GM18858 (cell line): ENCODE data around the gene LRP2.

Experiments
- ATAC-seq: cut with Tn5 transposase; IDR thresholded peaks from one replicate; pipeline ENCODE4 v1.9.1; 2021; ENCODE audit not compliant: unreplicated experiment

Gene LRP2

DNA sequence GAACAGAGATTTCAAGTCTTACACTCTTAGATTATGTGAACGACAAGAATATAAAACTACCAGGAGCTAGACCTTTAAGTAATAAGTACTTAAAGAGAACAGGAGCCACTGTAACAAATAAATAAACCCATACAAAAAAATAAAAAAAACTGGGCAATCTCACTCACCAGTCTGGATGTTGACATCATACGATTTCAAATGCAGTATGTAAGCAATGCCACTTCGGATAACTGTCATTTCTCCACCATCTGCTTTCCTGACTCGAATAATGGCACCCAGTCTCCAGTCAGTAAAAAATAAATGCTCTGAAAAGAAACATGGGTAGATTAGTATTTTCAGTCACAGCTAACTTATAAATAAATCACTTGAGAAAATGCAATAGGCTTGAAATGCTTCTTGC, 115.1 kb downstream of the LRP2 start:
- ATAC-seq, result no peak

DNA sequence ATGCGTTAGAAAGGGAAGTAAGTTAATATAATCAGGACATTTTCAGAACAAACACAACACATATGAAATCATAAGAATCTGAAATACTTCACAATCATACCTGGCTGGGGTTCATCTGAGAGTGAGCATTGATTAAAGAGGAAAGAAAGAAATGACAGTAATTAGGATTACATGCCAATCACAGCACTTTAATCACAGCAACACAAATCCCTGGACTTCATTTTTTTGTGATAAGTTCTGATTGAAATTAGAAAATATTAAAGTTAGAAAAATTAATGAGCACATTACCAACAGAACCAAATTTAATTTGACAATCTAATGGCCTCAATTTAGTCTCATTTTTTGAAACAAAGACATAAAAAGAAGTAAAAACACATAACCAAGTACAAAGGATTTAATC, 121.9 kb downstream of the LRP2 start:
- no peak for ATAC-seq

DNA sequence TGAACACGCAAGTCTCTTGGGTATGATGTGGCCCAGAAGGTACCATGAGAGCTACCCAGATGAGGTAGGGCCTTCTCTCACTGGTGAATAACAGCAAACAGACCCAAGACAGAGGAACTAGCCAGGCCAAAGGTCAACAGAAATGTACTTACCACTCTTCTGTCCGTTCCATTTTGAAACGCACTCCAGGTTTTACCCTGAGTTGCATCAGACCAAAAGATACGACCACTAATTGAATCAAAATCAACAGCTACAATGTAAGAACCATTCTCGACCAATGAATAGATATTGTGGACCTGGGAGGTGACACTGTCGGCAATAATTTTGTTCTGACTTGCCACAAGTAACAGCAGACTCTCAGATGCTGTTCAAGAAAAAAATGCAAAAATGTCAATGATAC, 124.4 kb downstream of the LRP2 start:
- ATAC-seq, result no peak

DNA sequence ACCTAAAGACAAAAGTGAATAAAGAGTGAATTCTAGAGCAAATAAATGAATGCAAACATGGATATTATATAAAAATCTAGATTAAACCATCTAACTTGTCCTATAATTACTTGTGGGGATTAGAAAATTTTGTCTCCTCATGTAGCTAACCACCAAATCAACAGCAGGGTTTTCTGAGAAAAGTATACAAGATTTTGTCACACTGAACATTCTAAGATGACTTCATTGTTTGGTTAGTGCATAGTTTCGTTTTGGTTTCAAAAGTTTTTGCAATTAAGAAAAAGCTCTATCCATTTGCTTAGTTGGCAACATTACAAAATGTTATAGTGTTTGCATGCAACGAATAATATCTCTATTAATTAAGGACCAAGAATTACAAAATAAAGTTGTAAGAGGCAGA, 125.0 kb downstream of the LRP2 start:
- ATAC-seq, result no peak

DNA sequence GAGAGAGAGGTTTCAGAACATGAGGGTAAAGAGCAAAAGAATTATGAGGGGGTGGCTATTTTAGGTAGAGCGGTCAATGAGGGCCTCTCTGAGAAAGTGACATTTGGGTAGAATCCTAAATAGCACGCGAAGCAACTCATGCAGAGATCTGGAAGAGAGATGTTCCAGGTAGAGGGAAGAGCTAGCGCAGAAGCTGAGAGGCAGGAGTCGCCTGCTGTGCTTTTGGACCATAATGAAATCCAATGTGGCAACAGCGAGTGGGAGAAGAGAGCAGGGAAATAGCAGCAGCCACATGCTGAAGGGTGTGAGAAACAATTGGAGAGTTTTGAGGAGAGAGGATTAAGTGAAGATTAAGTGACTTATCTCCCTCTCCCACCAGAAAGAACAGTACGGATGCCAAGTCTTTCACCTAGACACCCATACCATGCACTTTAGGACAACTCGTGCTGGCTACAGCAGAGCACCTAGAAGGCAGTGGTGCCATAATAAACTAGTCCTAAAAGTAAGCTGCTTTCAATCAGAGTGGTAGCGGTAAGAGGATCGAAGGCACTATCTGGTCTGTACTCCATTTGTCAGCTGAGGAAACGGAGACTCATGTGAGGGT, 129.7 kb downstream of the LRP2 start:
- ATAC-seq, result no peak

DNA sequence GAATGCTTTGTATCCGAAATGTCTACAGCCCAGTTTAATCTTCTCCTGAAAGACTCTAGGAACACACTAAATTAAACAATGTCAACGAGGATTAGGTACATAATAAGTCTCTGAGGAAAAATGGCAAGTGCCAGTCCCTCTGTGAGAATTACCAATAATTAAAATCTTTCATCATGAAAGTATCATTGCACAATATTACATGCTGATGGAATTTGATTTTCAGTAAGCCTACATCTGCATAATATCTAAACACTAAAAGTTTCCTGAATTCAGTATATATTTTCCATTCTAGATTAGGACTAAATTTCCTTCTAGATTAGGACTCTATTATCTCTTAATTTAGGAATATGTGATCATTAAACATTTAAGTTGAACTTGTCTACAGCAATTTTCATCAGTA, 132.1 kb downstream of the LRP2 start:
- no peak for ATAC-seq

DNA sequence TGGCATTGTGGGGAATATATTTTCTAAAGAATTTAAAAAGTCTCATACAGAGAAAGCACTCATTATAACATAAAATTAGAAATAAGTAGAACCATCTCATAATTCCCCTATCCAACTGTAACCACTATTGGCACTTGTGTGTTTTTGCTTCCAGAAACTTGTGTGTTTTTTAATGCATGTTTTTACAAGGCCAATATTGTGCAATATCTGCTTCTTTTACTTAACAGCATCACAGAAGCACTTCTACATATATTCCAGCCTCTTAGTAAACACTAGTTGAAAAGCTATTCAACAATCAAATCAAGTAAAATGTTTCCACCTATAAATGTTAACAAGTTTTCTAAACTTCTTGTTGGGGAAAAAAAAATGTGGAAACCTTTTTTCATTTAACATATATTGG, 132.7 kb downstream of the LRP2 start:
- ATAC-seq, result no peak

DNA sequence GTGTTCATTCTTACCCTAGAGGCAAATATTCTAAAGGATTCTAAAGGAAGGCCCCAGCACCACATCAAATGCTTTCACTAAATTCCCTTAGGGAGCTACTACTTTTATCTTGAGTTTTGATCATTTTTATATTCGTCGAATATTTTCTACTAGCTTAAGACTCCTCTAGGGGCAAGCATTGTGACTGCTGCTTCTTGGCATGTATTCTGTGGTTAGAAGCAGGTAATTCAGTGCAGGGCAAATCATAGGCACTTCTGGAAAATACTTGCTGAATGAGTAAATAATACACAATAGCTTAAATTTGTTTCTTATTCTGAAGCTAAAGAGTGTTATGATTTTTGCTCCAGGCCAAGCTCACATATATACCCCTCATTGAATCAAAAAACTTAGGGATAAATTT, 136.4 kb downstream of the LRP2 start:
- ATAC-seq, result no peak

DNA sequence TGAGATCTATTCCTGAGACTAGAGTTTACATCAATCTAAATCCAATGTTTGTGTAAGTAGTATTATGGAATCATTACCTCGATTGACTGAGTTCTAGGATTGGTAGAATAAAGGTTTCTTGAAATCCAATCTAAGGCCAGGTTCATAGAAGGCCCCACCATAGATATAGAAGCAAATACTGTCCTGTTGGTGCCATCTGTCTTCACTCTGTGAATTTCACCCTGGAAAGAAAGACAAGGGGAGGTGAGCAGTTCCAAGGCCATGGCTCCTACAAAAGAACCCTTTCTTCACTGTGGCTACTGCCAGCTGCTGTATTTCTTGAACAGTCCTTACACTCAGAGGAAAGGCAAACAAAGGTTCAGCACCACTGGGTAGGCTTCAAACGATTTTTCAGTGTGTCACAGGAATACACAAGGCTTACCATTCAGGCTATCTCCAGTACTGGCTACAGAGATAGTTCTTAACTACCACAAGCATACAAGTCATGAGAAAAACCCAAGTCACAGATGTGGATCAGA, 137.0 kb downstream of the LRP2 start:
- no peak for ATAC-seq

DNA sequence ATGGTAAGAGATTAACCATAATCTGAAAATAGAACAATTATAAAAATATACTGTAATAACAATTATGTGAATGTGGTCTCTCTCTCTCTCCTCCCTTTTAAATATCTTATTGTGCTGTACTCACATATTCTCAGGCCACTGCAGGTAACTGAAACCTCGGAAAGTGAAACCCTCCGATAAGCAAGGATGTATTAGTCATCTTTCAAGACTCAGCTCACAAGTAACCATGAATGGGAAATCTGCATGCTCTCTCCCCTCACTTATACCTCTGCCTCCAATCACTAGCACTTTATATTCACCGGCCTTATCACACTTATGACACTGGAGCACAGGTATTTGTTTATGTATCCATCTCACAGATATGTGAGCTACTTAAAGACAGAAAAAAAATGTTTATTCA, 139.7 kb downstream of the LRP2 start:
- ATAC-seq, result no peak

DNA sequence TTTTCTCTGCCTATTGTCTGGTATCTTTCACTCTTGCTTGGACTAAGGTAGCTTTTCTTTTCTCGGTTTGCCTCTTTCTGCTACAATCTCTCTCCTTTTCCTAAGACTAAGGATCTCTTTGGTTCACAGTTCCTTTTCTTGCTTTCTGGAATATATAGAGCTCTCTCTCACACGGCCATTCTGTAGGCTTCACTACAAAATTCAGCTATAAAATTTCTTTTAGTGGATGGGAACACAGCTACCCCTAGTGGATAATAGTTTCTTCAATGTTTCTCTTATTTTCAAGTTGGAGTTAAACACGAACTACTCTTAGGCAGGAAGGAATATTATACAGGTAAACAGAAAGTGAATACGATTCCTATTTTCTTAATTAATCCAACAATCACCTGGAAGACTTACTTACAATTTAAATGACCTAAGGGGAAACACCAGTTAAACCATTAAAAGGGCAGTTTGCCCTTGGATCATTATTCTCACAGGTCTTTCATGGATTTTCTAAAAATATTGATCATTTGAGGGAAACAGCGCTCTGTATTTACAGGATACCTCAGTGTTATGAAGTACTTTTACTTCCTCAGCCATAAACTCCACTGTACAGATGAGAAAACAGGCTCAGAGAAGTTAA, 140.5 kb downstream of the LRP2 start:
- no peak for ATAC-seq

DNA sequence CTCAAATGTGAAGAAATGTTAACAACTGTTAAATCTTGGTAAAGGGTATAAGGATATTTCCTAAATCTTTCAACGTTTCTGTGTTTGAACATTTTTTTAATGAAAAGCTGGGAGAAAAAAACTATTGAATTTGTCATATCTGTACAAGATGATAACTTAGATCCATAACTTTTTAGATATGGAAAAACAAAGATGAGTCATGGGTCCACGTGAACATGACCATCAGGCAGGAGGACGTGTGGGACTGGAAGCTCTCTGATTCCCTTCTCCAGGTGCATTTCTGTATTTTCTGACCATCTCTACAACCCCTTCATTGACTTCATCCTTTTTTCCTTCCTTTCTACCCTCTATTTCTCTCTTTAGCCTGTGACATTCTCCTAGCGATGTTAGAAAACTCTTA, 151.4 kb downstream of the LRP2 start:
- no peak for ATAC-seq

DNA sequence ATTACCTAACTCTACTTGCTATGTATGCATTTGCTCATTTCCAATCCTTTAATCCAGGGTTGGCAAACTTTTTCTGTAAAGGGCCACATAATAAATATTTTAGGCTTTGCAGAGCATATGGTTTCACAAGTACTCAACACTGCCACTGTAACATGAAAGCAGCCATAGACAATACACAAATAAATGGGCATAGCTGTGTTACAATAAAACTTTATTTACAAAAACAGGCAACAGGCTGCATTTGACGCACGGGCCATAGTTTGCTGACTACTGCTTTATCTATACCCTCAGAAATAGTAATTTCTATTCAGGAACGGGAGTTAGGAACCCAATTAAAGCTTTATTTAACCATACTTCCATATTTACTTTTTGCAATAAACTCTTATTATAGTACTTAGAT, 154.3 kb downstream of the LRP2 start:
- ATAC-seq, result no peak

DNA sequence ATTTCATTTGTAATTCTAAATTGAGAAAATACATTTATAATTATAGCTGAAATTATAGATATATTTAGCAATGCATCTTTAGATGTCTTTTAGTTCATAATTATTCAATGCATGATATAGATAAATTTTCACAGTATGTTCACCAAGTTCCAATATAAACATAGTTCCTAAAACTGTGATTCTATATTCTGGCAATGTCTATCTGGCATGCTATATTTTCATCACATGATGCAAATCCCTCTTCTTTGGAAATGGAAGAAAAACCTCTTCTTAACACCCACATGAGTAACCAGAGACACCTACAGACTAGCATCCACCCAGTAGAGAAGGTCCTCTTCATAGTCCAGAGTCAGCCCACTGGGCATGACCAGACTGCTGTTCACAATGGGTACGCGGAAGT, 157.2 kb downstream of the LRP2 start:
- no peak for ATAC-seq

DNA sequence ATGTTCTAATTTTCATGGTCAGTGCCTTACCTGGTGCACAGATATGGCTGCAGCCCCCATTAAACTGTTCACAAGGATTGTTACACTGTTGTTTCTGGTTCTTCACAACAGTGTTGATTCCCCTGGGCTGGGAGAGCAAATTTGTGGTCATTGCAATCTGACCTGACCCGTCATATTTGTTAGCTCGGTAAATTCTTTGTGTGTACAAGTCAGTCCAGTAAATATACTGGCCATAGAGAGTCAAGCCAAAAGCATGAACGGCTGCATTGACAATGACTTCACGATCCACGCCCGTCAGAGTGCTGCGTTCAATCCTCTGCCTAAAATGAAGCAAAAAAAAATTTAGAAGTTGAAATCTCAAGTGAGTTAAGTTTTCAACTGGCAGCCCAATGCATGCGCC, 158.4 kb downstream of the LRP2 start:
- no peak for ATAC-seq

DNA sequence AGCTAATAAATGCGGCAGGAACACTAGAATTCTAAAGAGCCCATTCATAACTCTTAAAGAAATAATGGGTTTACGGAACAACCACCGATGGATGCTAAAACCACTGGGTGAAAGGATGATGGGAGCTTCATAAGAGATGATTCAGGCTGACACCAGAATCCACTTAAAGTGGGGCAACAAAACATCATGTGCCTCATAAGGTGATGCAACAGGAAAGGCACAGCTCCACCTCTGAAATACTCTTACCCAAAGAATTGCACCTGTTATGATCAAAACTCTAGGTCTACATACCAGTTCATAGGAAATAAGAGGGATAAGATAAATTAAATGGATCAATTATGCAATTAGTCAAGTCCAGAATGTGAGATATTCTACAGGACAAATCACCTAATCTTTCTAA, 161.6 kb downstream of the LRP2 start:
- no peak for ATAC-seq

DNA sequence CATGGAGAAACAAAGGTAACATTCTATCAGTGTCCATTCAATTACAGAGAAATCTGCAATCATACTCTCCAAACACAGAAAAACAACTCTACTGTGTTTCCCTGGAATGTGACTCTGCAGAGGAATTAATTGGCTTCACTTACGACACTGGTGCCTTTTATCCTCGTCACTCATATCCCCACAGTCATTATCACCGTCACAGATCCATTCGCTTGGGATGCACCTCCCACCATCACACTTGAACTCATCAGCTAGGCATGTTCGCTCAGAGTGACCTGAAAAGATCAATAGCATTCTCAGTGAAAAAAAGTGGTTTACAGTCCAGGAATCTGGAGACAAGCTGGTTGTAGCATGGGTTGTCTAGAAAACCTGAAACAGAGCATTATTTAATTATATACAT, 168.7 kb downstream of the LRP2 start:
- no peak for ATAC-seq

DNA sequence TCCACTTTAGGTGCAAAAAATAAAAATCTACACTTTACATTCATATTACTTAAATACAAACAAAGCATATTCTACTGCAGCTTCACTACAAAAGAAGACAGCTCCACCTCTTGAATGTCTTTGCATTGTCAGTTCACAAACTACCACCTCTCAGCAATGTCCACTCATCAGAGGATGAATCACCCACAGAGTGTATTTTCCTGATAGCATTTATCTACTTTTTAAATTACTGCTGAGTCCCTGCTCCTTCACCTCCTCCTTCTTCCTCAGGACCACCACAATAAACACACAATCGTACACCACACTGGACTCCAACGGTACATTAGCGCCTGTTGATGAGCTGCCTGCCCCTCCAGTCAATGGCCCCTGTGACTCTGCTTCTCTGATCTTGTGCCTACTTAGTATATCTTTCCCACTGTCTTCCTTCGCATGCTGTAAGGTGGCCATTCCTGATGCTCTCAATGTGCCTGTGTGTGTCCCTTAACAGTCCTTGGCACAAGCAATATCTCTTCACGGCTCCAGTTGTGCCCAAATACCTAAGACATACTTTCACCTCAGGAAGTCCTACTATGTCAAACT, 172.0 kb downstream of the LRP2 start:
- ATAC-seq, result no peak

DNA sequence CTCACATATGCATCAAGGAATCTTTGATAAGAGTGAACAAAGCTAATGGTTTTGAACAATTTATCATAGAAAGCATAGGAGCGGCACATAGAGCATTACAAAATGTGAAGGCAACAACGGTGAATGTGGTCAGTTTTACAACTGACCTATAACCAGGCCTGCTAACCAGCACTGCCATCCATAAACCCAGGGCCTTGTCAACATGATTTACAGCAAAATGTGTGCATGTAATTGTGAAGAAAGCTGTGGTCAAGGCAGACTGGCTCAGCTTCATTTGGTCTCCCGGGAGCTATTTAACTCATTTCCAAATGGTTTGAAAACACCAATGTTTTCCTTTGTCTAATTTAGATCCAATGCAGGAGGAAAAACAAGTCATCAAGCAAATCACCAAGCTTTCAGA, 173.2 kb downstream of the LRP2 start:
- ATAC-seq, result no peak

DNA sequence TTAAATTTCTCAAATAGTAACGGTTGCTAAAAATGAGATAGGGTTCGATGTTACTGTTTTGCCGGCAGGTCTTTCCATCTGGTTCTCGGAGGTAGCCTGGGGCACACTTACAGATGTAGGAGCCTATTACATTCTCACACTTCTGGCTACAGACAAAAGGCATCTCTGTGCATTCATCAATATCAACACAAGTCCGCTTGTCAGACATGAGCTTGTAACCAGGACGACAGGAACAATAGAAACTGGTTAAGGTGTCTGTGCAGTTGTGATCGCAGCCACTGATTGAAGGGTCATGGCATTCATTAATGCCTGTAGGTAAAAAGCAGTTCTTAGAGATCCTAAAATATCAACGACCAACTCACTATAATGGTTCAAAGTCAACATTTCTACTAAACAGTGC, 176.6 kb downstream of the LRP2 start:
- no peak for ATAC-seq

DNA sequence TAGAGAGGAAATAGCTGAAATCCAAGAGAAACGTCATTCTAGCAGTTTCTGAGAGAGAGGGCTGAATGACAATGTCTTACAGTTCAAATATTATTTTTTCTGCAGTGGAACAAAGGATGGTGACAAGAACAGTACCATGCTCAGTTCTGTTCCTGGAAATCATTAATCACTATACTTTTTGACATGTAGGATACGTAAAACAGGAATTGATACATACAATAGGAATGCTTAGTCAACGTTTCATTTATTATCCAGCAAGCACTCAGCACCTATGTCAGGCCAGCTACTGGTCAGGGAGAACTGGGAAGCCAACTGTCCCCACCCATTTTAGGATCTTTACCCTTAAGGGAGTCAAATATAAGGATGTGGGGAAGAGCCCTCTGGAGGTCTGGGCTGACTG, 178.3 kb downstream of the LRP2 start:
- ATAC-seq, result no peak

DNA sequence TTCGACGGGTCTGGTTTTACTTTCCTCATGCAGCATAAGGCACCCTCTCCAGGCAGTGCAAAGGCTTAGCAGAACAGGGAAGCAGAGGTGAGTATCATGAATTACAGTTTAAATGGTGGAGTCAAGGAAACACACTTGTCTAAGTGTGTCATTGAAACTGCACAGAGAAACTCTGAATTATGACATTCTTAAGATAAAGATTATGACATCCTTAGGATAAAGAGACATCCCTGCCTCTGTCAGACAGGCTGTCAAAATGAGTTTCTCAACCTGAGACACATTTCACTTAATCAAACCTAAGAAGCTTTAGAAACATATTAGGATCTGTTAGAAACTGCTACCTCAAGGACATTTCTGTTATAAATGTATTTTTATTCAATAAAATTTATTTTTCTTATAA, 179.8 kb downstream of the LRP2 start:
- ATAC-seq, result no peak
